Neuronal stem cell (in vitro differentiated cells): ENCODE data around the gene ANKRD33B.
A peak's percentile ranks its signal among the peaks of the same experiment; 100 is the strongest.

ENCODE experiments used
- DNase-seq: peaks from one replicate; pipeline ENCODE4 v3.0.0-alpha.2; 2013; ENCODE audit warnings: low spot score
- H2AFZ ChIP-seq: one replicate; pipeline ENCODE4 v1.6.1; 2013; ENCODE audit warnings: mild to moderate bottlenecking, low read length, inconsistent platforms
- H2AK5ac ChIP-seq: 2 replicates; pipeline ENCODE4 v1.6.1; 2013; ENCODE audit warnings: low read depth, mild to moderate bottlenecking, inconsistent platforms, low read length, moderate library complexity, mixed read lengths
- H2BK120ac ChIP-seq: 2 replicates; pipeline ENCODE4 v1.6.1; 2013; ENCODE audit warnings: low read depth, mild to moderate bottlenecking, inconsistent platforms, low read length, moderate library complexity, mixed read lengths
- H2BK12ac ChIP-seq: one replicate; pipeline ENCODE4 v1.6.1; 2013; ENCODE audit warnings: low read length, inconsistent platforms
- H2BK15ac ChIP-seq: 2 replicates; pipeline ENCODE4 v1.6.1; 2013; ENCODE audit warnings: mild to moderate bottlenecking, low read length, inconsistent platforms, mixed read lengths
- H2BK5ac ChIP-seq: one replicate; pipeline ENCODE4 v1.6.1; 2013; ENCODE audit warnings: inconsistent platforms, mild to moderate bottlenecking, low read length, moderate library complexity
- H3K14ac ChIP-seq: one replicate; pipeline ENCODE4 v1.6.1; 2013; ENCODE audit warnings: low read length, inconsistent platforms
- H3K18ac ChIP-seq: 2 replicates; pipeline ENCODE4 v1.6.1; 2013; ENCODE audit warnings: low read length, inconsistent platforms
- H3K23ac ChIP-seq: 2 replicates; pipeline ENCODE4 v1.6.1; 2013; ENCODE audit warnings: low read depth, mild to moderate bottlenecking, mixed read lengths, low read length, inconsistent platforms; ENCODE audit not compliant: poor library complexity
- H3K27ac ChIP-seq: replicated peaks from 3 replicates; pipeline ENCODE4 v1.5.1; 2013; ENCODE audit warnings: low read length, inconsistent platforms
- H3K27me3 ChIP-seq, 3 experiments: 2 replicates each; pipeline ENCODE4 v1.6.1; 2013; ENCODE audit warnings: low read length in 3 of 3, mild to moderate bottlenecking in 2 of 3, inconsistent platforms in 1 of 3, low read depth in 1 of 3, mixed read lengths in 1 of 3, moderate library complexity in 1 of 3; ENCODE audit not compliant: control insufficient read depth in 3 of 3, insufficient read depth in 3 of 3
- H3K36me3 ChIP-seq, 2 donors: replicated peaks in 1 of 2; 2 replicates each; pipeline ENCODE4 v1.6.1; 2013; ENCODE audit warnings: low read length in 2 of 2; ENCODE audit not compliant: control insufficient read depth in 2 of 2, insufficient read depth in 2 of 2
- H3K4ac ChIP-seq: 2 replicates; pipeline ENCODE4 v1.6.1; 2013; ENCODE audit warnings: inconsistent platforms, mild to moderate bottlenecking, low read length, moderate library complexity
- H3K4me1 ChIP-seq, 2 donors: 1 replicate in 1 of 2; 2 replicates in 1 of 2; pipeline ENCODE4 v1.6.1; 2013; ENCODE audit warnings: low read length in 2 of 2, low read depth in 1 of 2; ENCODE audit not compliant: control insufficient read depth in 2 of 2, insufficient read depth in 1 of 2
- H3K4me2 ChIP-seq: one replicate; pipeline ENCODE4 v1.6.1; 2013; ENCODE audit warnings: mild to moderate bottlenecking, low read length, inconsistent platforms; ENCODE audit not compliant: insufficient read depth, poor library complexity, severe bottlenecking
- H3K4me3 ChIP-seq, 2 donors: 2 replicates each; pipeline ENCODE4 v1.5.1; 2013; ENCODE audit warnings: low read length in 2 of 2, mild to moderate bottlenecking in 2 of 2, inconsistent platforms in 1 of 2, moderate library complexity in 1 of 2
- H3K79me1 ChIP-seq: one replicate; pipeline ENCODE4 v1.6.1; 2013; ENCODE audit warnings: low read depth, mild to moderate bottlenecking, inconsistent platforms, low read length, moderate library complexity
- H3K9ac ChIP-seq: one replicate; pipeline ENCODE4 v1.6.1; 2013; ENCODE audit warnings: mild to moderate bottlenecking, low read depth, low read length, inconsistent platforms; ENCODE audit not compliant: poor library complexity
- H3K9me3 ChIP-seq, 2 donors: replicated peaks in 1 of 2; 2 replicates each; pipeline versions ENCODE3 to v1.6.1; 2013; ENCODE audit warnings: low read length in 2 of 2, mild to moderate bottlenecking in 2 of 2, inconsistent platforms in 1 of 2, low read depth in 1 of 2, mixed read lengths in 1 of 2, moderate library complexity in 1 of 2; ENCODE audit not compliant: control insufficient read depth in 2 of 2, insufficient read depth in 1 of 2
- H4K8ac ChIP-seq: one replicate; pipeline ENCODE4 v1.6.1; 2013; ENCODE audit warnings: low read depth, mild to moderate bottlenecking, inconsistent platforms, low read length, moderate library complexity
- H4K91ac ChIP-seq: one replicate; pipeline ENCODE4 v1.6.1; 2013; ENCODE audit warnings: low read length, low read depth, mild to moderate bottlenecking, inconsistent platforms; ENCODE audit not compliant: poor library complexity
- WGBS, 2 donors: extraction: QIAGEN DNeasy Blood & Tissue Kit; methylation state at CpG; one replicate each; pipeline ENCODE4 v1.1.7; 2013; ENCODE audit warnings: missing lambda C conversion rate in 2 of 2, mixed read lengths in 1 of 2; ENCODE audit not compliant: insufficient read length in 2 of 2, insufficient replicate concordance in 1 of 2; ENCODE audit errors: extremely low coverage in 2 of 2; 5-methylcytosine and 5-hydroxymethylcytosine counted together

Gene ANKRD33B

GRCh38 chr5:10519729-10520128, 44.1 kb upstream of the ANKRD33B start:
- no peaks in the 10 kb centered on the region for H3K79me1 ChIP-seq
- H2AK5ac ChIP-seq, result no peak overlapping the region
- H3K4me3 ChIP-seq, result no peak overlapping the region
- DNase-seq, result no peak
- no peak overlapping the region for H3K27ac ChIP-seq
- H3K27me3 ChIP-seq, result no peaks in the 10 kb centered on the region
- H3K36me3 ChIP-seq, result no peaks in the 10 kb centered on the region
- no peak overlapping the region for H2BK5ac ChIP-seq
- H3K9ac ChIP-seq, result no peak overlapping the region
- H3K4me2 ChIP-seq, result no peak overlapping the region
- no peak overlapping the region for H3K18ac ChIP-seq
- H3K4me1 ChIP-seq, result no peaks in the 10 kb centered on the region
- WGBS, 2 donors, result no CpG with 5 or more reads among the region's 7 CpGs
- H3K9me3 ChIP-seq, result peaks cover 6 to 10% of the 10 kb centered on the region in 2 donors
- no peak overlapping the region for H2BK15ac ChIP-seq
- no peak overlapping the region for H3K4ac ChIP-seq
- H3K14ac ChIP-seq, result no peak overlapping the region
- no peak overlapping the region for H2AFZ ChIP-seq
- no peak overlapping the region for H2BK120ac ChIP-seq
- no peak overlapping the region for H2BK12ac ChIP-seq
- no peak overlapping the region for H3K23ac ChIP-seq
- peak overlapping the region; percentile 76 for H4K91ac ChIP-seq
- H4K8ac ChIP-seq, result no peak overlapping the region

GRCh38 chr5:10520706-10521105, 43.2 kb upstream of the ANKRD33B start:
- H3K18ac ChIP-seq, result peak overlapping the region; percentile 79
- no peaks in the 10 kb centered on the region for H3K4me1 ChIP-seq
- H3K4me3 ChIP-seq, result no peak overlapping the region
- no peaks in the 10 kb centered on the region for H3K27me3 ChIP-seq
- no CpG with 5 or more reads among the region's 4 CpGs for WGBS, 2 donors
- no peak overlapping the region for H4K91ac ChIP-seq
- H2BK12ac ChIP-seq, result no peak overlapping the region
- no peak overlapping the region for H2AK5ac ChIP-seq
- H3K9me3 ChIP-seq, result peaks cover 2 to 10% of the 10 kb centered on the region in 2 donors
- DNase-seq, result no peak
- no peak overlapping the region for H2BK15ac ChIP-seq
- no peak overlapping the region for H2BK5ac ChIP-seq
- no peak overlapping the region for H4K8ac ChIP-seq
- no peak overlapping the region for H3K4me2 ChIP-seq
- no peaks in the 10 kb centered on the region for H3K79me1 ChIP-seq
- H3K23ac ChIP-seq, result no peak overlapping the region
- no peak overlapping the region for H2AFZ ChIP-seq
- H3K14ac ChIP-seq, result no peak overlapping the region
- H3K27ac ChIP-seq, result no peak overlapping the region
- H3K4ac ChIP-seq, result no peak overlapping the region
- no peaks in the 10 kb centered on the region for H3K36me3 ChIP-seq
- H3K9ac ChIP-seq, result no peak overlapping the region
- H2BK120ac ChIP-seq, result no peak overlapping the region

- H3K4me3 ChIP-seq, result peak overlapping the region in 1 of 2 donors; percentile 36
- H2AK5ac ChIP-seq, result peak overlapping the region; percentile 36
- no peak overlapping the region for H4K8ac ChIP-seq
- no peak overlapping the region for H3K14ac ChIP-seq
- no peak overlapping the region for H4K91ac ChIP-seq
- H2BK5ac ChIP-seq, result no peak overlapping the region
- no peak for DNase-seq
- WGBS, 2 donors, result no CpG with 5 or more reads among the region's 14 CpGs
- H3K23ac ChIP-seq, result no peak overlapping the region
- no peak overlapping the region for H2BK12ac ChIP-seq
- no peaks in the 10 kb centered on the region for H3K79me1 ChIP-seq
- no peak overlapping the region for H3K9ac ChIP-seq
- H2BK15ac ChIP-seq, result no peak overlapping the region
- H3K27me3 ChIP-seq, result no peaks in the 10 kb centered on the region
- H2AFZ ChIP-seq, result no peak overlapping the region
- no peaks in the 10 kb centered on the region for H3K36me3 ChIP-seq
- peaks cover 0 to 10% of the 10 kb centered on the region in 2 donors for H3K9me3 ChIP-seq
- no peak overlapping the region for H3K4me2 ChIP-seq
- peak overlapping the region; percentile 1 for H3K18ac ChIP-seq
- no peak overlapping the region for H3K4ac ChIP-seq
- H3K27ac ChIP-seq, result no peak overlapping the region
- peaks cover 2 to 5% of the 10 kb centered on the region in 2 donors for H3K4me1 ChIP-seq
- peak overlapping the region; percentile 88 for H2BK120ac ChIP-seq
These were observed 42.2 kb upstream of the ANKRD33B start for GRCh38 chr5:10521466-10522223.

- Histone ChIP-seq H3K4me3 (no peak overlapping the region), H3K36me3 (no peaks in the 10 kb centered on the region), H3K27me3 (no peaks in the 10 kb centered on the region), H2BK15ac (no peak overlapping the region), H2BK5ac (no peak overlapping the region), H2BK12ac (no peak overlapping the region), H3K14ac (no peak overlapping the region), H4K91ac (no peak overlapping the region), H2AK5ac (peak overlapping the region; percentile 36), H3K9me3 (peaks cover 0 to 10% of the 10 kb centered on the region in 2 donors), H3K79me1 (no peaks in the 10 kb centered on the region), H3K9ac (no peak overlapping the region), H2AFZ (no peak overlapping the region), H4K8ac (no peak overlapping the region), H3K23ac (no peak overlapping the region), H3K27ac (no peak overlapping the region), H3K4me1 (peaks cover 2 to 5% of the 10 kb centered on the region in 2 donors), H2BK120ac (no peak overlapping the region), H3K18ac (no peak overlapping the region), H3K4me2 (no peak overlapping the region), H3K4ac (no peak overlapping the region)
- no peak for DNase-seq
- no CpG with 5 or more reads among the region's 4 CpGs for whole genome bisulfite sequencing, 2 donors
These were observed 41.7 kb upstream of the ANKRD33B start for GRCh38 chr5:10522224-10522611.
